Psoas muscle (tissue), 8 donors: ENCODE data around the gene GALP. TPM values are rescaled to one million over a fixed set of nuclear protein-coding genes. Genes with fewer than 3 reads are reported as not detected.

Experiments
- ATAC-seq, 4 donors: fragments of 200-7000 bp; cut with Tn5 transposase; one replicate each; pipeline ENCODE4 v1.9.1; 2020; ENCODE audit warnings: moderate library complexity in 3 of 4, mild to moderate bottlenecking in 2 of 4
- DNase-seq, 2 donors: peaks; one replicate each; pipeline ENCODE4 v3.0.0-alpha.2; 2020
- H3K27ac ChIP-seq: fragments of 200-600 bp; one replicate; pipeline ENCODE4 v1.8.0; 2022
- H3K27me3 ChIP-seq, 3 donors: fragments of 200-600 bp in 1 of 3; one replicate each; pipeline versions ENCODE4 v1.6.1 to v1.8.0; 2013 to 2022; ENCODE audit warnings: low read length in 2 of 3, mild to moderate bottlenecking in 2 of 3, moderate library complexity in 1 of 3; ENCODE audit not compliant: insufficient read depth in 3 of 3
- H3K36me3 ChIP-seq, 2 donors: fragments of 200-600 bp in 1 of 2; one replicate each; pipeline versions ENCODE4 v1.6.1 to v1.8.0; 2013 to 2022; ENCODE audit warnings: low read depth in 1 of 2, mild to moderate bottlenecking in 1 of 2, moderate library complexity in 1 of 2; ENCODE audit not compliant: insufficient read depth in 1 of 2
- H3K4me1 ChIP-seq: fragments of 200-600 bp; one replicate; pipeline ENCODE4 v1.8.0; 2022
- H3K4me3 ChIP-seq: fragments of 200-600 bp; one replicate; pipeline ENCODE4 v1.8.0; 2022; ENCODE audit warnings: mild to moderate bottlenecking
- H3K9me3 ChIP-seq: fragments of 200-600 bp; one replicate; pipeline ENCODE4 v1.8.0; 2022
- WGBS, 3 donors: extraction: QIAGEN DNeasy Blood & Tissue Kit; methylation state at CpG; one replicate each; pipeline versions ENCODE4 v1.1.6 to v1.1.7; 2013; 5-methylcytosine and 5-hydroxymethylcytosine counted together
- intact Hi-C, 2 donors: fragments of 100-400 bp; cut with DNase I; formaldehyde crosslinking; loops; one replicate each; pipeline versions ENCODE4 v1.11.0 to v1.14.2; 2022
- polyA plus RNA-seq, 3 donors: library from polyadenylated mRNA; stranded (reverse); fragments of 200-250 nt; gene quantifications; one replicate each; pipeline ENCODE4 v1.2.3, GENCODE V29; 2013
- total RNA-seq, 4 donors: library from RNA; stranded (reverse); fragmentation: NEBNext Ultra II Directional in 2 of 4; extraction: Animal tissue kit (Norgen Biotek cat#: 25700) in 2 of 4; gene quantifications; one replicate each; pipeline versions ENCODE4 v1.2.1 to v1.2.4, GENCODE V29; 2021 to 2023
- TF ChIP-seq, protein P1 (sequence below): fragments of 200-600 bp; IDR thresholded peaks from one replicate; pipeline ENCODE4 v1.8.0; 2022; ENCODE audit warnings: antibody characterized with exemption
- donor health status: healthy with polysubstance abuse.
- donor health status: DM: no; HTN: no; CAD: no; lungs with moderate emphysema.
- donor health status: Bipolar disorder and iron deficiency.
- donor health status: healthy.
- donor health status: DM: yes; HTN: yes; CAD: no.
- donor health status: DM: no; HTN: no; CAD: no.
- donor health status: DM: no; HTN: no; CAD: no.
- donor health status: DM: yes; HTN: yes; CAD: no.

GALP gene
- total and polyA plus RNA-seq, 7 donors = not detected

DNA sequence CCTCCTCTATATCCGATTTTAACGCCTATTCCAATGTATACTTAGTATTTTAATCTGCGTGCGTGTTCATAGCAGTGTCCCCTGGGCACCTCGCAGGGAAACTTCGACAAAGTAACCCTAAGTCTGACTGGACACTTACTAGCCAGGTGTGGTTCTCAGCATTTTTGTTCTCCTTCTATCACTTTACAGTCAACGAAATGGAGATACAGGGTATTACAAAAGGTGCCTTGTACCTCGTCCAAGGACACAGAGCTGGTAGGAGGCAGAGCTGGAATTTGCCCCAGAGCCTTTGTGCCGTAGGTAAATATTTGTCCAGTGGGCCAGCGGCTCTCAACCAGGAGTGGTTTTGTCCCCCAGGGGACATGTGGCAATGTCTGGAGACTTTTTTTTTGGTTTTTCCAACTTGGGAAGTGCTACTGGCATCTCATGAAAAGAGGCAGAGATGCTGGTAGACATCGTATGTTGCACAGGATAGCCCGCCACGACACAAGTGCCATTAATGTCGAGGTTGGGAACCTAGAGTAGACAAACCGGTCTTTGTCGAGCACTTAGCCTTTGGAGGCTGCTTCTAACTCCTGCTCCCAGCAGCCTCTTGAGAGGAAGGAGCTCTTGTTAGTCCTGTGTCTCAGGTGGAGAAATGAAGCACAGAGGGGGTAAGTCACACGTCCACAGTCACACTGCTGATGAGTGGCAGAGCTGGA is 33.6 kb upstream of the GALP start:
- TF ChIP-seq, protein P1, sequence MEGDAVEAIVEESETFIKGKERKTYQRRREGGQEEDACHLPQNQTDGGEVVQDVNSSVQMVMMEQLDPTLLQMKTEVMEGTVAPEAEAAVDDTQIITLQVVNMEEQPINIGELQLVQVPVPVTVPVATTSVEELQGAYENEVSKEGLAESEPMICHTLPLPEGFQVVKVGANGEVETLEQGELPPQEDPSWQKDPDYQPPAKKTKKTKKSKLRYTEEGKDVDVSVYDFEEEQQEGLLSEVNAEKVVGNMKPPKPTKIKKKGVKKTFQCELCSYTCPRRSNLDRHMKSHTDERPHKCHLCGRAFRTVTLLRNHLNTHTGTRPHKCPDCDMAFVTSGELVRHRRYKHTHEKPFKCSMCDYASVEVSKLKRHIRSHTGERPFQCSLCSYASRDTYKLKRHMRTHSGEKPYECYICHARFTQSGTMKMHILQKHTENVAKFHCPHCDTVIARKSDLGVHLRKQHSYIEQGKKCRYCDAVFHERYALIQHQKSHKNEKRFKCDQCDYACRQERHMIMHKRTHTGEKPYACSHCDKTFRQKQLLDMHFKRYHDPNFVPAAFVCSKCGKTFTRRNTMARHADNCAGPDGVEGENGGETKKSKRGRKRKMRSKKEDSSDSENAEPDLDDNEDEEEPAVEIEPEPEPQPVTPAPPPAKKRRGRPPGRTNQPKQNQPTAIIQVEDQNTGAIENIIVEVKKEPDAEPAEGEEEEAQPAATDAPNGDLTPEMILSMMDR = no peak
- intact Hi-C loops = no loop called here
- peak overlapping the region; percentile 63 for H3K27ac ChIP-seq
- ATAC-seq (no peak), DNase-seq (no peak)
- H3K4me3 ChIP-seq = peak overlapping the region; percentile 88
- H3K27me3 ChIP-seq = no peaks in the 10 kb centered on the region
- H3K4me1 ChIP-seq = peaks cover 13% of the 10 kb centered on the region
- 55 to 61% (median 60%) methylated on average over 17 of the region's 17 CpGs for WGBS, 3 donors
- peaks cover 0 to 2% of the 10 kb centered on the region in 2 donors for H3K36me3 ChIP-seq
- no peaks in the 10 kb centered on the region for H3K9me3 ChIP-seq

GRCh38 chr19:56142897-56143434 is 32.8 kb upstream of the GALP start:
- WGBS, 3 donors = 72 to 82% (median 78%) methylated on average over 4 of the region's 4 CpGs
- Histone ChIP-seq H3K4me1 (peaks cover 13% of the 10 kb centered on the region), H3K36me3 (peaks cover 0 to 9% of the 10 kb centered on the region in 2 donors), H3K27me3 (no peaks in the 10 kb centered on the region), H3K4me3 (no peak overlapping the region), H3K9me3 (no peaks in the 10 kb centered on the region), H3K27ac (no peak overlapping the region)
- TF ChIP-seq, protein P1 = no peak
- intact Hi-C loops = no loop called here
- ATAC-seq = no peak
- DNase-seq = no peak

DNA sequence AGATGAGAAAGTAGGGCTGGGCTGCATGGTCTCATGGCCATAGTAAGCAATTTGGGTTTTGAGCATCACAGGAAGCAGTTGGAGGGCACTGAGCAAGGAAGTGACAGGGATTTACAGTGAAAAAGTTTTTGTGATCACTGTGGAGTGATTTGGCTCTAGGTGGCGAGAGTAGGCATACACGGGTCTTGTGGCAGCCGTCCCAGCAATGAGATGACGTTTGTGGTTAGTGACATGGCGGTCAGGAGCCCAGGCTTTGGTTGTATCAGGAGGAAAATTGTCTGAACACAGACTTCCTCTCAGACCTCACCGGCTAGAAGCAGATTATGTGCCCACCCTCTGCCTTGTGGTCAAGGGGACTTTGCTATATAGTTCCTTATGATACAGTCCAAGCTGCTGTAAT is 31.4 kb upstream of the GALP start:
- H3K9me3 ChIP-seq = no peaks in the 10 kb centered on the region
- no peak overlapping the region for H3K4me3 ChIP-seq
- peaks cover 0 to 16% of the 10 kb centered on the region in 2 donors for H3K36me3 ChIP-seq
- WGBS, 3 donors = 72 to 82% (median 75%) methylated on average over 6 of the region's 6 CpGs
- peaks cover 13% of the 10 kb centered on the region for H3K4me1 ChIP-seq
- H3K27me3 ChIP-seq = no peaks in the 10 kb centered on the region
- H3K27ac ChIP-seq = no peak overlapping the region
- intact Hi-C loops = no loop called here
- TF ChIP-seq, protein P1 = no peak
- ATAC-seq = no peak
- DNase-seq = no peak

GRCh38 chr19:56144831-56145230 is 31.0 kb upstream of the GALP start:
- DNase-seq = no peak
- Histone ChIP-seq H3K27me3 (no peaks in the 10 kb centered on the region), H3K36me3 (peaks cover 0 to 16% of the 10 kb centered on the region in 2 donors), H3K4me3 (no peak overlapping the region), H3K27ac (no peak overlapping the region), H3K9me3 (no peaks in the 10 kb centered on the region), H3K4me1 (peaks cover 14% of the 10 kb centered on the region)
- TF ChIP-seq, protein P1 = no peak
- no peak for ATAC-seq
- intact Hi-C loops = loop anchor here in 1 of 2 donors (5.0 kb wide), 1 partner anchor 38 kb away; no protein-coding TSS in a partner anchor
- WGBS, 3 donors = 88 to 95% (median 91%) methylated on average over 12 of the region's 12 CpGs
